HCT116 (cell line): ENCODE results near the gene TBCD.

Source experiments
- CTCF ChIP-seq, 3 experiments: fragments of 200-600 bp in 1 of 3; sonication (generic) in 1 of 3; IDR thresholded peaks in 2 of 3; conservative IDR thresholded peaks in 1 of 3; 2 replicates each; pipeline ENCODE4 v1.5.1; 2012 to 2017; ENCODE audit warnings: low read depth in 2 of 3, low read length in 2 of 3, antibody characterized with exemption in 1 of 3, borderline replicate concordance in 1 of 3, control low read depth in 1 of 3, mild to moderate bottlenecking in 1 of 3, mixed read lengths in 1 of 3, mixed run types in 1 of 3, moderate library complexity in 1 of 3; ENCODE audit not compliant: insufficient read depth in 1 of 3
- POLR2A ChIP-seq: IDR thresholded peaks from 2 replicates; pipeline ENCODE4 v1.7.0; 2011; ENCODE audit warnings: borderline replicate concordance; ENCODE audit not compliant: insufficient read depth, insufficient read length; ENCODE audit errors: extremely low read depth

GRCh38 chr17:82807562-82807961 is 55.7 kb downstream of the TBCD start:
- TF ChIP-seq CTCF (IDR thresholded peaks at IDR 0.05 in 2 of 3, conservative IDR thresholded peaks at IDR 0.05 in 1 of 3; ENCODE audit: borderline replicate concordance in 1 of 3, insufficient read depth in 1 of 3, low read depth in 2 of 3, low read length in 2 of 3) (no peak), POLR2A (no peak)
